Activated CD8-positive, alpha-beta memory T cell treated with anti-CD3 and anti-CD28 coated beads, Interleukin-2, amount 50 U/mL, for 4 hours (primary cell): ENCODE measurements around the gene GGTA1.
A peak's percentile ranks its signal among the peaks of the same experiment; 100 is the strongest.
"Not testable (repeated sequence)": the region's sequence is repeated elsewhere in the genome, so short reads cannot be mapped to it uniquely, and the experiment has no call there.

Source experiments
- DNase-seq: peaks from one replicate; pipeline ENCODE4 v3.0.0-alpha.2; 2020

GGTA1 gene

DNA sequence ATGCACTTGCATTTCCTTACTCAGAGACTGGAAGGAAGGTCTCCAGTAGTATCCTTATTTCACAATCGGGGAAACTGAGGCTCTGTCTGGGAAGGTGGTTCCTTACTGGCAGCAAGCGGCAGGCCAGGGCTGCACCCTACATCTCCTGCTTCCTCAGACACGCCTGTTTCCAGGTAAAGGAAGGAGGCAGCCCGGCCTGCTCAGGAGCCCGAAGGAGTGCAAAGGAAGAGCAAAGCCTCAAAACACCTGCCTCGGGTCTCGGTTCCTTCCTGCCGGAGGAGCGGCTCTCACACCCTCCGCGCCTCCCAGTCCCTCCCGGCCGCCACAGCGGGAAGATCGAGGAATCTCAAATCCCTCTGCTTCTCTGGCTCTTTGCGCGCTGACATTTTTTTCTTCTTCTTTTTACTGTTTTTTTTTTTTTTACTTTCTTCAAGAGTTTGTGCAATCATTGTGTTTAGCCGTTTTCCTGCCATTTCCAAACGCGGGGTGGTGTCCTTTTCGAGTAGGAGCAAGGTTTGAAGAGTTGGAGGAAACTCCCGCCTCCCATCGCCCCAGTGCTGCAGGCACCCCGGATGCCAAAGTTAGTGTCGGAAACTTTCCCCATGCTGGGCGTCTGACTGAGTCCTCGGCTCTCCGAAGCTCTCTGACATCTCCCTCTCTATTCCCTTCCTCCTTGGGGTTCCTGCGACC is 1.0 kb downstream of the GGTA1 start:
- DNase-seq: no peak

- peak; percentile 25 for DNase-seq
Observed at GRCh38 chr9:121498150-121498486, 1.5 kb downstream of the GGTA1 start.

DNA sequence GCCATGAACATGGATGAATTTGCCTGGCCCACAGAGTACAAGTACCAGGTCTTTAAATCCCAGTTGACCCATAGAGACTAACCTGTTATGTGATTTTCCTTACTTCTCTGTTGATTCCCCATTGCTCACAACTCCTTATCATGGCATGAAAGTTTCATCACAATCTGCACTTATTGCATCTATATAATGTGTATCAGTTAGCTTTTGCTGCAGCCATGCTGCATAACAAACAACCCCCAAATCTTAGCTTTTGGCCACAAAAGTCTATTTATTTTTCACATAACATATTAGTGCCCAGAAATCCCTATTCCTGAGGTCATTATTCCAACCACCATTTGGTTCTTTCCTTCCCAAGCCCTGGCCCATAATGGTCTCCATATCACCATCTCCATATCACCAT is 3.7 kb downstream of the GGTA1 start:
- DNase-seq: no peak

GRCh38 chr9:121494192-121494591 is 5.5 kb downstream of the GGTA1 start:
- no peak for DNase-seq

DNA sequence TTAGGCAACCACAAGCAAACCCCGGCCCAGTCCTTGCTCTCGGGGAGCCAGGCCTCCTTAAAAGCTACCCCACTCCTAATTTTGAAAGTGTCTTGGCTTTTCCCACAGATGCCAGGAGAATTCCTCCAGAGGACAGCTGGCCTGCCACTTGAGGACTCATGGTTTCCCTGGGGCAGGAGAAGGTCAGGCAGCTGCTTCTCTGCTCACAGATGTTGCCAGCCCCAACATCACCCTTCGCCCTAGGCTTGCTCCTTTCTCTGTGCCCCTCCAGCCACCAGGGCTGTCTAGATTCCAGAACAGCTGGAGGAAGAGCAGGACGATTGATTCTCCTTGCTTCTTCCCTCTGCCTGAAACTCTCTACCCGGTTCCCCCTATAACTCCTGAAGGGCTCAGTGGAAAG is 8.5 kb downstream of the GGTA1 start:
- no peak for DNase-seq

- no peak for DNase-seq
Observed at GRCh38 chr9:121489344-121489743, 10.3 kb downstream of the GGTA1 start.

DNA sequence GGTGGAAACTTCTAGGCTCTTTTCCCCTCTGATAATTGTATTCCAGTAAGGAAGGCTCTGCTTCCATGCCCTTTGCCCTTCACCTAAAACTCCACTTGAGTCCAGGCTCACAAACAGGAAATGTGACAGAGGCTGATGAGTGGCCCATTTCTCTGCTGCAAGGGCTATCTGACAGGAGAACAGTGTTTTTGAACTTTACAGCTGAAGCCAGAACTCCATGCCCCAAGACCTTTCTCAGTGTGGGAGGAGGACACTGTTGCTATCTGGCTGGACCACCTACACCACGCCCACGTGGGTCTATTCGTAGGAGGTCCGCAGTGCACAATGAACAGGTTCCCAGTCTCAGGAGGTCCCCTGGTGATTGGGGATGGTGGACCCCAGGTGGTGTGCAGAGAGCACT is 13.6 kb downstream of the GGTA1 start:
- no peak for DNase-seq

- DNase-seq: no peak
Observed at GRCh38 chr9:121485623-121486022, 14.0 kb downstream of the GGTA1 start.

- no peak for DNase-seq
Observed at GRCh38 chr9:121484651-121485446, 14.8 kb downstream of the GGTA1 start.

- DNase-seq: no peak
Observed at GRCh38 chr9:121483473-121484031, 16.1 kb downstream of the GGTA1 start.

GRCh38 chr9:121483049-121483448 is 16.6 kb downstream of the GGTA1 start:
- no peak for DNase-seq

- no peak for DNase-seq
Observed at GRCh38 chr9:121478816-121479676, 20.6 kb downstream of the GGTA1 start.

DNA sequence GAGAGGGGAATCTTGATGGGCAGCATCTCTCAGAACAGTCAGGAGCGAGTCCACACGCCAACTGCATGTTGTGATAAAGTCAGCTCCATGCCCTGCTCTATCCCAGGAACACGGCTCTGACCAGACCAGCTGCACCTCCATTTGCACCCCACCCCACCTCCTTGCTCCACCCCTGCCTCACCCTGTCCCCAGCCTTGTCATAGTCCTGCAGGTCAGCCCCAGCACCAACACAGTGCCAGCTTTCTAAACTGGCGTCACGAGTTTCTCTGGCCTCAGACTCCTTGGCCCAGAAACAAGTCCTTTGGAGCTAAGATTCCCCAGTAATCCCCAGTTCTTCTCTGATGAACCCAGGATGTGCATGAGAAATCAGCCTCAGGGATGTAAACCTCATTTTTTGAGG is 23.5 kb downstream of the GGTA1 start:
- DNase-seq: no peak

DNA sequence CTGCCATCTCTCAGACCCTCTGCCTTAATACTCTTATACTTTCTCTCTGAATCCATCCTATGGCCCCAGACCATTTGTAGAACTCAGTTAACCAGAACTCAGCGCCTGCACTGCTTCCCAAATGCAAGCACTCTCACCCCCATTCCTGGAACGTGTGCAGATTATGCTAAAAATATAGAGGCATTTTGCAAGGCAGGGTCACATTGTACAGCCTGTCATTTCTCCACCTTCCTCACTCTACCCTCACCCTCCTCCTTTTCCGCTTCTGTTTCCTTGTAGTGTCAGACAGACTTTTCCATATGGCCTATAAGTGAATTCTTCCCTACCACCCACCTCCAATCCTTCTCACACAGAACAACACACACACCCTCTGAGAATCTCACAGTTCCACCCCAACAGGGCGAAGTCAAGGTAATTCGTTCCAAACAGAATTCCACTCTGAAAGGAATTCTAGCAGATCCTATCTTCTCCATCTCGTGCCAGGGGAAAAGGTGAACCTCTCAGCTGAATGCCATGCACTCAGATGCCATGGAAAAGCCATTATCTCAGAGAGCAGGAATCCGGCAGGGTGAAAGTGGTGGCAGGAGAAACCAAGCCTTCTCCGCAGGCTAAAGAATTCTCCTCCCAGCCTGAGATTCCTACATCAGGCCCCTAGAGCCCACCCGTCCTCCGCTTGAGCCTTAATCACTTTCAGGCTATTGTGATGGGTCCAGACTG is 25.3 kb downstream of the GGTA1 start:
- no peak for DNase-seq

DNA sequence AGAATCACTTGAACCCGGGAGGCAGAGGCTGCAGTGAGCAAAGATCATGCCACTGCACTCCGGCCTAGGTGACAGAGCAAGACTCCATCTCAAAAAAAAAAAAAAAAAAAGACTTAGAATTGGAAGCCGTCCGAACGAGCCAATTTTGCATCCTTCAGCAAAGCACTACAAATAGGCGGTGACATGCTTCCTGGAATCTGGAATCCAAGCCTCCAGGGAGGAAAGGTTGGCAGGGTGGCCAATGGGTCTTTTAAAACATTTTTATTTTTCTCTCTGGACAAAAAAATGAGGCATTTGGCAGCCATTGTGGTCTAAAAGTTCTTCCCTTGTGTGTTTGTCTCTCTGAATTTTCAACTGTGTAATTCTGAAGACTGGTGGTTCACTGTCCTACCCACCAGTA is 26.4 kb downstream of the GGTA1 start:
- no peak for DNase-seq

GRCh38 chr9:121472446-121472845 is 27.2 kb downstream of the GGTA1 start:
- no peak for DNase-seq

GRCh38 chr9:121466142-121466541 is 33.5 kb downstream of the GGTA1 start:
- DNase-seq: no peak

GRCh38 chr9:121464968-121465367 is 34.7 kb downstream of the GGTA1 start:
- DNase-seq: no peak

- DNase-seq: peak; percentile 18
Observed at GRCh38 chr9:121463026-121463807, 36.4 kb downstream of the GGTA1 start.

- DNase-seq: no peak
Observed at GRCh38 chr9:121459513-121459912, 40.1 kb downstream of the GGTA1 start.

DNA sequence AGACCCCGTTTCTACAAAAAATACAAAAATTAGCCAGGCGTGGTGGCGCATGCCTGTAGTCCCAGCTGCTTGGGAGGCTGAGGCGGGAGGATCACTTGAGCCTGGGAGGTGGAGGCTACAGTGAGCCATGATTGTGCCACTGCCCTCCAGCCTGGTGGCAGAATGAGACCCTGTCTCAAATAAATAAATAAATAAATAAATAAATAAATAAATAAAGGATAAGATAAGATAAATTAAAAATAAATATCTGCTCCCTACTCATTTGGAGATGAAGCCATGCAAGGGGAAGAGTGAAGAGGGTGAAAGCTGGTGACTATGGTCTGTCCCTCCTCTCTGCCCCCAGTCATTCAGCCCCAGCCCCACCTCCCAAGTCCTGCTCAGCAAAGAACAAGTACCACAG is 41.2 kb downstream of the GGTA1 start:
- not testable (repeated sequence) for DNase-seq
